Left kidney (tissue), 2 donors: ENCODE measurements around the gene SLK. TPM values are rescaled to one million over a fixed set of nuclear protein-coding genes. Genes with fewer than 3 reads are reported as not detected.

Experiments used
- DNase-seq: peaks from one replicate; pipeline ENCODE4 v3.0.0-alpha.2; 2013
- polyA plus RNA-seq: library from polyadenylated mRNA; unstranded; fragments of 120-200 nt; gene quantifications from one replicate; pipeline ENCODE4 v1.2.1, GENCODE V29; 2013; ENCODE audit not compliant: insufficient read length

Gene SLK
- polyA plus RNA-seq, 1 donor = 73.6 TPM

DNA sequence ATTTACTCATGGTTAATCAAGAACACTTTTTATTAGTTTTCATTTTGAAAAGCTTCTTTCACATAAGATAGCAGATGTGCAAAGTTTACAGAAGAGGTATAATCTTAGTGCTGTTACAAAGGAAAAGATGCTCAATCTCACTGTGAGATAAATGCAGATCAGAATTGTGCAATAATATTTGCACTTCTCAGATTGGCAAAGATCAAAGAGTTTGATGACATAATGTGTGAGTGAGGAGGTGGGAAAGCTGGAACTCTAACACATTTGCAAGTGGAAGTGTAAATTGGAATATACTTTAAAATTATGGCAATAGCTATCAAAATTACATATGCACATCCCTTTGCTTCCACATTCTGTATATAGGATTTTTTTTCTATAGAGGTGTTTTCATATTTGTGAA, 27.4 kb upstream of the SLK start:
- DNase-seq = no peak

DNA sequence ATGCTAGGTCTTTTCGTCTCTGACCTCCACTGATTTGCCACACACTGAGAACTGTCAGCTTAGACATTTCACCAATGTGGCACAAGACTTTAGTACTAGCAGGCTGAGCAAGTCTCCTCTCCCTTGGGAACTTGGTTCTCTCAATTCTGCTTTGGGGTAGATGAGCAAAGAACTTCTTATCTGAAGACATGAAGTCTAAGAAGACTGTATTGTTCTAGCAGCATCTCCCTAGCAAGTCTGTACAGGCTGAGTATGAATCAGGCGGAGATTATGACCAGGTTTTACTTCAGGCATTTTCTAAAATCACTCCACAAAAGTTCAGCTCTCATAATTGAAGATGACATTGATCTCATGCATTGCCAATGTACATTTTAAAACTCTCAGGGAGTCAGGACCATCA, 25.1 kb upstream of the SLK start:
- DNase-seq = no peak

- no peak for DNase-seq
Observed at GRCh38 chr10:103942866-103943265, 24.1 kb upstream of the SLK start.

GRCh38 chr10:103947799-103948516, 19.0 kb upstream of the SLK start:
- no peak for DNase-seq

DNA sequence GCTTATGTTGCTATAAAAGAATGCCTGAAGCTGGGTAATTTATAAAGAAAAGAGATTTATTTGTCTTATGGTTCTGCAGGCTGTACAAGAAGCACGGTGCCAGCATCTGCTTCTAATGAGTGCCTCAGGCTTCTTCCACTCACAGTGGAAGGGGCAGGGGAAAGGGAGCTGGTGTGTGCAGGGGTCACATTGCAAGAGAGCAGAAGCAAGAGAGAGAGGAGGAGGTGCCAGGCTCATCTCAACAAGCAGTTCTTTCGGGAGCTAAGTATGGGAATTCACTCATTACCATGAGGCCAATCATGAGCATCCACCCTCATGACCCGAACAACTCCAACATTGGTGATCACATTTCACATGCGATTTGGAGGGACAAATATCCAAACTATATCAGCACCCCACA, 17.2 kb upstream of the SLK start:
- DNase-seq = no peak

GRCh38 chr10:103951183-103951582, 15.8 kb upstream of the SLK start:
- no peak for DNase-seq

- no peak for DNase-seq
Observed at GRCh38 chr10:103951942-103952341, 15.0 kb upstream of the SLK start.

- DNase-seq = no peak
Observed at GRCh38 chr10:103954543-103954942, 12.4 kb upstream of the SLK start.

GRCh38 chr10:103958996-103959395, 7.9 kb upstream of the SLK start:
- no peak for DNase-seq

DNA sequence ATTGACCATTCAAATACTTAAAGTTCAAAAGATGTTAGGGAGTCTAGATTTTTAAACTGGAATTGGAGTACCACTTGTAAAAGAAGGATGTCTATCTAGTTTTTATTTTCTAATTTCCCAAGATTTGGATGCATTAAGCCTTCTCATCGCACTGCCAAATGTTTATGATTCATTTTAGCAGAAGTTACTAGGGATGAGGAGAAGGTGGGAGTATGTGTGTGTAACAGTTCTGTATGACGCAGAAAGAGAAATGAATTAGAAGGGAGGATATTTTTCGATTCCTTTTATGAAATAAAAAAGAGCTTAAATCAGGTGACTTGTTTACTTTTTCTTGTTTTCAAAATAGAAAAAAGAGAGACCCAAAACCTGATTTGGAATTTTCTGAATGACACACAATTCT, 6.8 kb upstream of the SLK start:
- DNase-seq = no peak

DNA sequence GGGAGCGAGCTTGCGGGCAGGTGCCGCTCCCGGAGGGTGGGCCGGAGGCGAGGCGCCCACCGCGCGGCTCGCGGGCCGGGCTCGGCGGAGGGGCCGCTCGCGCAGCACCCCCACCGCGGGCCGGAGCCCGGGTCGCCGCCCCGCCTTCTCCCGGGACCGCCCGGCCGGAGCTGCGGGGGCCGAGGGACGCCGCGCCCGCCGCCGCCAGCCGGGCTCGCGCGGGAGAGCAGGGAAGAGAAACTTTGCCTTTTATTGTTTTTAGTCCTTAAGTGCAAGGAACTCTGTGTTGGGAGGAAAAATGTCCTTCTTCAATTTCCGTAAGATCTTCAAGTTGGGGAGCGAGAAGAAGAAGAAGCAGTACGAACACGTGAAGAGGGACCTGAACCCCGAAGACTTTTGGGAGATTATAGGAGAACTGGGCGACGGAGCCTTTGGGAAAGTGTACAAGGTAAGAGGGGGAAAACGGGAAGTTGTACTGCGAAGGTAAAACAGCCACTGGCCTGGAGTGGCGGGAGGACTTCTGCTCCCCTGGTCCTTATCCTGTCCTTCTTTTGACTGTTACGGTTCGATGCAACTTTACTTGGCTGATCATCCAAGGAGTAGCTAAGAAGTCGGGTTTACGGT, 620 bp downstream of the SLK start:
- DNase-seq = peak; percentile 61

DNA sequence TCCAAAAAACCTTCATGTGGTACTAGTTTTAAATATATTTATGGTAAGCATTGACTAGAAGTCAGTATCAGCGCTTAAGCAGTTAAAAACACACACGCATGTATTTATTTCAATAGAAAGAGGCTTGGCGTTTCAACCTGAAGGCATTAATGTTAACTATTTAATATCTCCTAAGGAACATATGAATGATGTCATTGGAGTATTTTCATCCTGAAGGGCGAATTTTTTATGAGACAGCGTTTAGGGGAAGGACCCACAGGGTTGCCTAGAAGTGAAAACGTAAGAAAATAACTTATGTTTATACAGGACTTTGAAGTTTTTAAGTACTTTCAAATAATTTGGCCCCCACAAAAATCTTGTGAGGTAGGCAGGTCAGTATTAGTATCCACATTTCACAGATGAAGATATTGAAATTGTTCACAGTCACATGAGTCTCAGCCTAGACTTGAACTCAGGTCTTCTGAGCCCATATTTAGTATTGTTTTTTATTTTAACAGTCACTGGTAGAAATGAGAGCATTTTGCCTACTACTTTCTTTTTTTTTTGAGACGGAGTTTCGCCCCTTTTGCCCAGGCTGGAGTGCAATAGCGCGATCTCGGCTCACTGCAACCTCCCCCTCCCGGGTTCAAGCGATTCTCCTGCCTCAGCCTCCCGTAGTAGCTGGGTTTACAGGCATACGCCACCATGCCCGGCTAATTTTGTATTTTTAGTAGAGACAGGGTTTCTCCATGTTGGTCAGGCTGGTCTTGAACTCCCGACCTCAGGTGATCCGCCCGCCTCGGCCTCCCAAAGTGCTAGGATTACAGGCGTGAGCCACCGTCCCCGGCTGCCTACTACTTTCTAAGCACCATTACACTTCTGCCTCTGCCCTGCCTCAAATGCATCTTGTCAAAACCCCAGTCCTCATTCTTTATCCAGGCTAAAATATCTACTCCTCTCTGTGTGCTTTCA, 1.8 kb downstream of the SLK start:
- DNase-seq = no peak

DNA sequence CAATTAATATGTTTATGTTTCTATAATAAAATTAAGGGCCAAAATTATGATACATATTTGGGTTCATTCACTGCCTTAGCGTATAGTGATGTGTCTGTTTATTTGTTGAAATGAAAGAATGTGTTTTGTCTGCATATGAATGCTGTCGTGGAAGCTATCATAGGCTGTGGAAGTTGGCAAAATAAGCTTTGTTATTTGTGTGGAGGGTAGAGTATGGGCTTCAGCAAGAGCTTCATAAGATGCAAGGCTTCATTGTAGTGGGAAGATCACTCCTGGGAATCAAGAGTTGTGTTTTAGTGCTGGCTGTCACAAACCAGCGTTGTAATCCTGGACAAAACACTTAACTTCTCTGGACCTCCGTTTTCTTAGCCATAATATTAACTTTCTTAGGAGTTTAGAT, 2.5 kb downstream of the SLK start:
- DNase-seq = no peak

GRCh38 chr10:103969857-103970627, 3.1 kb downstream of the SLK start:
- DNase-seq = no peak

DNA sequence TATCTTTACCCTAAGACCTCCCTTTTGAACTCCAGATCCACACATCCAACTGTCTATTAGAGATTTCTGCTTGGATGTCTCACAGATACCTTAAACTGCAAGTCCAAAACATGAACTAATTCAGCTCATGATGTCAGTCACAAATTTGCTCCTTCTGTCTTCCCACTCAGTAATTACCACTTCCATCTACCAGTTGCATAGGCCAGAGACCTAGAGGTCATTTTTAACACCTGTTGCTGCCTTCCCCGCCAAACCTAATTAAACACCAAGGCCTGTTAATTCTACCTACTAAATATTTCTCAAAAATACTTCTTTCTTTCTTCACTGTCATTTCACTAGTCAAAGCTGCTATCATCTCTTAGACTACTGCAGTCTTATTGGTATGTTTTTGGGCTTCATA, 8.2 kb downstream of the SLK start:
- no peak for DNase-seq

DNA sequence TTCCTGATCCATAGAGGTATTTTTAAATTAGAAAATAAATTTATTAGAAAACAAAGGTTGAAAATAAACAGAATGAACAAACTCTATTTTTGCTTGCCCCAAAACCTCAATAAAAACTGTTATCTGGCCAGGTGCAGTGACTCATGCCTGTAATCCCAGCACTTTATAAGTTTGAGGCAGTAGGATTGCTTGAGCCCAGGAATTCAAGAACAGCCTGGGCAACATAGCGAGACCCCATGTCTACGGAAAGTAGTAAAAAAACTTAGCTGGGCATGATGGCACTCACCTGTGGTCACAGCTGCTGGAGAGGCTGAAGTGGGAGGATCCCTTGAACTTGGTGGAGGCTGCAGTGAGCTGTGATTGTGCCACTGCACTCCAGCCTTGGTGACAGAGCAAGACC, 10.3 kb downstream of the SLK start:
- no peak for DNase-seq

GRCh38 chr10:103979530-103979929, 12.6 kb downstream of the SLK start:
- DNase-seq = no peak

DNA sequence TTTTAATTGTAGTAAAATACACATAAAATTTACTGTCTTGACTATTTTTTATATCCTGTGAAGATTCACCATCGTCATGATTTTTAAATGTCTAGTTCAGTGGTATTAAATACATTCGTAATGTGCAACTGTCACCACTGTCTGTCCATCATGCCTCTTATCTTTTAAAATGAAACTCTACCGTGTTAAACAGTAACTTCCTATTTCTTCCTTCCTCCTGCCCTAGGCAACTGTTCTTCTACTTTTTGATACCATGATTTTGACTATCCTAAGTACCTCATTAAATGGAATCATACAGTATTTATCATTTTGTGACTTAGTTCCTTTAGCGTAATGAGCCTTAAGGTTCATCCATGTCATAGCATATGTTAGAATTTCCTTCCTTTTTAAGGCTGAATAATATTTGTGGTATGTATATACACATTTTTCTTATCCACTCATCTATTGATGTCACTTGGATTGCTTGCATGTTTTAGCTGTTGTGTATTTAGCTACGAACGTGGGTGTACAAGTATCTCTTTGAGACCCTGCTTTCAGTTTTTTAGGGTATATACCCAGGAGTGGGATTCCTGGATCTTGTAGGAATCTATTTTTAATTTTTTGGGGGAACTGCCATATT, 13.5 kb downstream of the SLK start:
- DNase-seq = no peak

DNA sequence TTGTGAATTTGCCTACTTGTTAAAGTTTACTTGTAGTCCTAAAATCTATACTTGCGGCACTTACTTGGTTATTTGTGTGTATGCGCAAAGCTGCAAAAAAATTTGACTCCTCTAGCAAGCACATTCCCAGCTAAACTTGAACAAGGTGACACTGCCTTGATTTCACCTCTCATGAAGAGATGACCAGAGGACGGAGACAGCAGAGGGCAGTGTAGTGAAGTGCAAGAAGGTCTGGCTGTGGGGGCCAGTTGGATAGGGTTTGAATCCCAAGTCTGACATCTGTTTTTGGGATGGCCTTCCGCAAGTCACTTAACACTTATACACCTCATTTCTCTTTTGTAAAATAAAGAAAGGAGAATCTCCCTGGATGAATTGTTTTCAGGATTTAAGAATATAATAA, 15.7 kb downstream of the SLK start:
- DNase-seq = no peak

DNA sequence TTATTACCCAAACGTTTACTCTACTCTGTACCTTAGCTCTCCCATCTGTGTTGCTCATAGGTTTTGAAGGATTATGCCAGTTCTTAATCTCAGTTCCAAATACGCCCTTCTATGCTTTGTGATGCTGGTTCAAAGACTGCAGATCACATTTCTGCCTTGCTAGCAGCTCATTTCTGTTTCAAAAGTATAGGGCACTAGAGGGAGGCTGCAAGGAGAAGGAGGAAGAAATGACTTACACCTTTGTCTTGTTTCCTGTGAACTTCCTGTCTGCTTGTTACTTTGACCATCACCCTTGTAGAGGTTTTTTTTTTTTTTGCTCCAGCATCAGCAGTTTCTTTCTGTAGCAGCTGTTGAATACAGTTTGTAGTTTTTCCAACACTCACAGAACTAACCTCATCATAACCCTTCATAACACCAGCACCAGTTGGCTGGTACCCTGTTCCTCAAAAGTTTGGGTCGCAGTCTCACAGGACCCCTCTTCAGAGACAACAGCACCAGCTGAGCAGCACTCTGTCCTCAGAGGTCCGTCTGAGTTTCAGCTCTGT, 16.5 kb downstream of the SLK start:
- DNase-seq = no peak

GRCh38 chr10:103985726-103986125, 18.8 kb downstream of the SLK start:
- no peak for DNase-seq

DNA sequence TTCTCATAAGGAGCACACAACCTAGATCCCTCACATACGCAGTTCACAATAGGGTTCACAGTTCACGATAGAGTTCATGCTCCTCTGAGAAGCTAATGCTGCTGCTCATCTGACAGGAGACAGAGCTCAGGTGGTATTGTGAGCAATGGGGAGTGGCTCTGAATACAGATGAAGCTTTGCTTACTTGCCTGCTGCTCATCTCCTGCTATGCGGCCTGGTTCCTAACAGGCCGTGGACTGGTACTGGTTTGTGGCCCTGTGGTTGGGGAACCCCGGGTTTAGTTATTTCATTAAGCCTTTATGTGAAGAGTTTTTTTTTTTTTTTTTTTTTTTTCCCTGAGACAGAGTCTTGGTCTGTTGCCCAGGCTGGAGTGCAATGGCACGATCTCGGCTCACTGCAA, 19.4 kb downstream of the SLK start:
- no peak for DNase-seq
